ENCODE measurements around the gene SNRPA1. TPM values are rescaled to one million over a fixed set of nuclear protein-coding genes. Genes with fewer than 3 reads are reported as not detected.

The SNRPA1 gene
- total RNA-seq, 1 donor from 2014 or later, result 62.4 TPM

- no peak for DNase-seq (ENCODE audit: low read depth)
- H3K4me3 ChIP-seq (ENCODE audit: low read depth, low read length), result no peak overlapping the region
- TF ChIP-seq CTCF (conservative IDR thresholded peaks at IDR 0.05; ENCODE audit: low read depth, low read length), result no peak
These were observed 57.8 kb downstream of the SNRPA1 start for GRCh38 chr15:101237251-101237650.

GRCh38 chr15:101233651-101234280 lies 61.3 kb downstream of the SNRPA1 start:
- no peak for TF ChIP-seq CTCF (conservative IDR thresholded peaks at IDR 0.05; ENCODE audit: low read depth, low read length)
- no peak overlapping the region for H3K4me3 ChIP-seq (ENCODE audit: low read depth, low read length)
- DNase-seq (ENCODE audit: low read depth), result no peak

GRCh38 chr15:101232677-101233076 lies 62.4 kb downstream of the SNRPA1 start:
- no peak for TF ChIP-seq CTCF (conservative IDR thresholded peaks at IDR 0.05; ENCODE audit: low read depth, low read length)
- H3K4me3 ChIP-seq (ENCODE audit: low read depth, low read length), result no peak overlapping the region
- no peak for DNase-seq (ENCODE audit: low read depth)

Other genes starting within 250 kb of the SNRPA1 start
- 14.4 and 19.2 TPM in 2 replicates for gene CHSY1, start 43.2 kb downstream of the SNRPA1 start, total RNA-seq
- gene SELENOS, start 17.8 kb downstream of the SNRPA1 start, total RNA-seq, result 47.7 and 67.9 TPM in 2 replicates
- gene PCSK6, start 194.5 kb upstream of the SNRPA1 start, total RNA-seq, result 3.7 and 7.3 TPM in 2 replicates